Measurements from ENCODE around the gene SPDYE6.

DNA sequence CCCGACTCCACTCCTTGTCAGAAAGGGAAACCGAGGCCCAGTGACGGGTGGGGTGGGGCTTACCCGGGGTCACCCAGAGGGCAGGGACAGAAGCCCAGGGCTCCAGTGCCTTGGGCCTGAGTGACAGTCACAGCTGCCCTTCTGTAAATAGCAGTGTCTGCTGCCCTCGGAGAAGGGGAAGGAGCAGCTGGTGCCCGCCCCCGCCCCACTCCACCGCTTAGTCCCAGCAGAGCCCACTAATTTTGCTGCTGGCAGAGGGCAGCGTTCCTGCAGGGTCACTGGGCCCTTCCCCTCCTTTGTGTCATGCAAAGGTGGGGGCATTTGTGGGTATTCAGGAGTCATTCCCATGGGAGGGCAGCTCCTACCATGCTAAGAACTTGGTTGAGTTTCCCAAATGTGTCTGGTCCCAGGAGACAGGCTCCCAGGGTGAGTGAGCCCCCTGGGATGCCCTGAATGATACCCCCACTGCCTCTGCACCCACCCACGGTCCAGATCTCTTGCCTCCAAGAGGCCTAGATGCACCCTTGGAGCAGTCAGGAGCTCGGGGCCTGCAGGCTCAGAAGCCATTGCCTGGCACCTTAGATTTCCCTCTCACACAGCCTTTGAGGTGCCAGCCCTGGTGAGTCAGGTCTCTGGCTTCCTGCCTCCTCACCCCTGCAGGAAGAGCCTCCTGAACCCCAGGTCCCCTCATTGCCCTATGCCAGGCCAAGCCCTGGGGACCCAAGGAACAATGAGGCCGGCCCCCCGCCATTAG lies 52.4 kb downstream of the SPDYE6 start:
- no peak for TF ChIP-seq EZH2 (IDR thresholded peaks at IDR 0.05; ENCODE audit: low read depth)
- TF ChIP-seq, protein P1, sequence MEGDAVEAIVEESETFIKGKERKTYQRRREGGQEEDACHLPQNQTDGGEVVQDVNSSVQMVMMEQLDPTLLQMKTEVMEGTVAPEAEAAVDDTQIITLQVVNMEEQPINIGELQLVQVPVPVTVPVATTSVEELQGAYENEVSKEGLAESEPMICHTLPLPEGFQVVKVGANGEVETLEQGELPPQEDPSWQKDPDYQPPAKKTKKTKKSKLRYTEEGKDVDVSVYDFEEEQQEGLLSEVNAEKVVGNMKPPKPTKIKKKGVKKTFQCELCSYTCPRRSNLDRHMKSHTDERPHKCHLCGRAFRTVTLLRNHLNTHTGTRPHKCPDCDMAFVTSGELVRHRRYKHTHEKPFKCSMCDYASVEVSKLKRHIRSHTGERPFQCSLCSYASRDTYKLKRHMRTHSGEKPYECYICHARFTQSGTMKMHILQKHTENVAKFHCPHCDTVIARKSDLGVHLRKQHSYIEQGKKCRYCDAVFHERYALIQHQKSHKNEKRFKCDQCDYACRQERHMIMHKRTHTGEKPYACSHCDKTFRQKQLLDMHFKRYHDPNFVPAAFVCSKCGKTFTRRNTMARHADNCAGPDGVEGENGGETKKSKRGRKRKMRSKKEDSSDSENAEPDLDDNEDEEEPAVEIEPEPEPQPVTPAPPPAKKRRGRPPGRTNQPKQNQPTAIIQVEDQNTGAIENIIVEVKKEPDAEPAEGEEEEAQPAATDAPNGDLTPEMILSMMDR (conservative IDR thresholded peaks at IDR 0.05), result no peak
